Astrocyte of the cerebellum (primary cell): ENCODE measurements around the gene ZNF581.

ENCODE experiments used
- DNase-seq: peaks from one replicate; pipeline ENCODE4 v3.0.0-alpha.2; 2011; ENCODE audit warnings: low read depth
- H3K4me3 ChIP-seq: 2 replicates; pipeline ENCODE4 v1.5.1; 2011; ENCODE audit warnings: mild to moderate bottlenecking, low read depth, low read length, moderate library complexity
- in situ Hi-C: cut with HindIII; loops from 2 replicates; pipeline ENCODE4 v1.10.0; 2017; ENCODE audit warnings: low sequenced_read_pairs
- TF ChIP-seq, protein P1 (sequence below): IDR thresholded peaks from 2 replicates; pipeline ENCODE4 v1.5.1; 2012; ENCODE audit warnings: low read length, low read depth, moderate library complexity, mild to moderate bottlenecking; ENCODE audit errors: missing control alignments

Gene ZNF581

GRCh38 chr19:55625004-55625326, 18.5 kb upstream of the ZNF581 start:
- TF ChIP-seq, protein P1, sequence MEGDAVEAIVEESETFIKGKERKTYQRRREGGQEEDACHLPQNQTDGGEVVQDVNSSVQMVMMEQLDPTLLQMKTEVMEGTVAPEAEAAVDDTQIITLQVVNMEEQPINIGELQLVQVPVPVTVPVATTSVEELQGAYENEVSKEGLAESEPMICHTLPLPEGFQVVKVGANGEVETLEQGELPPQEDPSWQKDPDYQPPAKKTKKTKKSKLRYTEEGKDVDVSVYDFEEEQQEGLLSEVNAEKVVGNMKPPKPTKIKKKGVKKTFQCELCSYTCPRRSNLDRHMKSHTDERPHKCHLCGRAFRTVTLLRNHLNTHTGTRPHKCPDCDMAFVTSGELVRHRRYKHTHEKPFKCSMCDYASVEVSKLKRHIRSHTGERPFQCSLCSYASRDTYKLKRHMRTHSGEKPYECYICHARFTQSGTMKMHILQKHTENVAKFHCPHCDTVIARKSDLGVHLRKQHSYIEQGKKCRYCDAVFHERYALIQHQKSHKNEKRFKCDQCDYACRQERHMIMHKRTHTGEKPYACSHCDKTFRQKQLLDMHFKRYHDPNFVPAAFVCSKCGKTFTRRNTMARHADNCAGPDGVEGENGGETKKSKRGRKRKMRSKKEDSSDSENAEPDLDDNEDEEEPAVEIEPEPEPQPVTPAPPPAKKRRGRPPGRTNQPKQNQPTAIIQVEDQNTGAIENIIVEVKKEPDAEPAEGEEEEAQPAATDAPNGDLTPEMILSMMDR: no peak
- in situ Hi-C loops: no loop called here
- no peak for DNase-seq
- H3K4me3 ChIP-seq: peak overlapping the region; percentile 59

- TF ChIP-seq, protein P1: no peak
- no peak overlapping the region for H3K4me3 ChIP-seq
- in situ Hi-C loops: no loop called here
- no peak for DNase-seq
Observed at GRCh38 chr19:55626350-55626749, 17.1 kb upstream of the ZNF581 start.

DNA sequence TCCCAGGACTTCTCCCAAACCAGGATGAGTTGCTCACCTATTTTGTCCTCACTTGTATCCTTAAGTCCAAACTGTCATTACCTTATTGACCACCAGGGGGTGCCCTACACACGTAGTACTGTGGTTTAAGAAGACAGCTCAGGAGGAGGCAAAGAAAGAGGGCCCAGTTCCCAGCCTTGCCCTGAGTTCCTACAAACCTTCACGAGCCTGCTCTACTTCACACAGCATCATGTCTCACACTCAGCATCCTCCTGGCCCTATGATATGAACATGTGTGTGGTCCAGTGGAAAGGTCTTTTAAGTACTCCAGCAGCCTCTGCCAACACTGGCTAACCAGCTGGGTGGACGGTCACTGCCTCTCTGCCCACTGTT, 11.0 kb upstream of the ZNF581 start:
- DNase-seq: peak; percentile 97
- in situ Hi-C loops: no loop called here
- TF ChIP-seq, protein P1: peak; percentile 80
- no peak overlapping the region for H3K4me3 ChIP-seq

GRCh38 chr19:55633861-55634260, 9.6 kb upstream of the ZNF581 start:
- no peak overlapping the region for H3K4me3 ChIP-seq
- in situ Hi-C loops: no loop called here
- TF ChIP-seq, protein P1: no peak
- DNase-seq: no peak

DNA sequence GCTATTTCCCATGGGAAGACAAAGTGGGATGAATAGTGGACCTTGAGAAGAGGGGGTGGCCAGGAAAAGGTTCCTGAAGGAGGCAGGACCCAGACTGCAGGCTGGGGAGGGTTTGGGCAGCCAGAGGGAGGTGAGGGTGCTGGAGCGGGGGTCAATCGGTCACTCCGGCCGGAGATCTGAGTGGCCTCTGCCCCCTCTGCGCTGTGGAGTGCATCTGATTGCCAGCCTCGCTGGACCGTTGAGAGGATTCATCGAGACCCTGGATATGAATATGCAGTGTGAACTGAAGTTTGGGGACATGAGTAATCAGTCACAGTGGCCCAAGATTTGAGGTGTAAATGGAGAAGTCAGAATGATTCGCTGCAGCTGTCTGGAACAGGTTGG, 8.1 kb upstream of the ZNF581 start:
- H3K4me3 ChIP-seq: peak overlapping the region; percentile 68
- DNase-seq: no peak
- TF ChIP-seq, protein P1: no peak
- in situ Hi-C loops: no loop called here

DNA sequence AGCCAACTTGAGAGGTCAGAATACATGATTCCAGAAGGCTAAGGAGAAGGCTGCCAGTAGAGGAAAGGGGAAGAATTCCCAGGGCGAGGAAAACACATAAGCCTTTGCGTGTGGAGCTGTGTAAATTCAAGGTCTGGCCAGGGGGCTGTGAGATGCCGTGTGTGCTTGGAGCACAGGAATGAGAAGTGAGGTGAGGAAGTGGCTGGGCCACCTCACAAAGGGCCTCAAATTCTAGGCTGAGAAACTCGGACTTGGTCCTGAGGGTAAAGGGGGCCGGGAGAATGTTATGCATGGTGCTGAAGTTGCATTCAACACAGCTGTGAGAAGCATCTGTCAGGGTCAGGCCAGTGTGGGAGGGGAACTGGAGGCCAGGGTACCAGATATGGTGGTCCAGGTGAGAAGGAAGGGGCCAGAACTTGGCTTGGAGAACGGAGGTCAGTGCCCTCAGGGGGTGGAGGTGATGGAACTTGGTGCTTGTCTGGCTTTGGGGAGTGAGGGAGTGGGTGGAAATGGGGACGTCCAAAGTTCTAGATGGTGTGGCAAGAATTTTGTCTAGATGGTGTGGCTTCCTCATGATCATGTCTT, 7.5 kb upstream of the ZNF581 start:
- in situ Hi-C loops: no loop called here
- no peak for DNase-seq
- TF ChIP-seq, protein P1: no peak
- peak overlapping the region; percentile 68 for H3K4me3 ChIP-seq

GRCh38 chr19:55636723-55637122, 6.7 kb upstream of the ZNF581 start:
- no peak overlapping the region for H3K4me3 ChIP-seq
- no peak for DNase-seq
- TF ChIP-seq, protein P1: no peak
- in situ Hi-C loops: no loop called here
